HCT116 (cell line): Measurements from ENCODE around the gene NACC1. TPM values are rescaled to one million over a fixed set of nuclear protein-coding genes. Genes with fewer than 3 reads are reported as not detected.

Source experiments
- ATAC-seq: fragments of 200-7000 bp; cut with Tn5 transposase; 2 replicates; pipeline ENCODE4 v1.9.1; 2020; ENCODE audit warnings: mild to moderate bottlenecking, moderate library complexity
- BruUV-seq: library from RNA; stranded (reverse); fragments of 400-500 nt; replicated peaks from 2 replicates; lab custom pipeline; 2021; lab: Mats Ljungman, UMichigan
- CTCF ChIA-PET: fragments of 300-600 bp; sonication (Branson Sonifier 250); formaldehyde crosslinking; loops from one replicate; lab custom pipeline; 2021; ENCODE audit warnings: antibody characterized with exemption; lab: Charles Lee
- POLR2A ChIA-PET: fragments of 300-600, 350-600 bp; sonication (Branson Sonifier 250); formaldehyde crosslinking; loops from one replicate; lab custom pipeline; 2021; ENCODE audit warnings: antibody characterized with exemption; lab: Charles Lee
- RAD21 ChIA-PET, 2 experiments: fragments of 300-600 bp; sonication (Branson Sonifier 250); formaldehyde crosslinking; loops; one replicate each; lab custom pipeline; 2023; ENCODE audit warnings: low total read pairs in 2 of 2; ENCODE audit not compliant: uncharacterized antibody in 2 of 2, unreplicated experiment in 2 of 2, low non-redundant PET in 1 of 2; lab: Charles Lee
- DNase-seq: peaks from one replicate; pipeline ENCODE4 v3.0.0-alpha.2; 2010; ENCODE audit warnings: low read depth, low spot score
- H2AFZ ChIP-seq: fragments of 200-600 bp; shearing (Covaris generic), sonication (generic); 2 replicates; pipeline ENCODE4 v1.6.1; 2017; ENCODE audit warnings: low read depth, mixed run types, mixed read lengths, antibody characterized with exemption, low read length; ENCODE audit not compliant: poor library complexity, severe bottlenecking
- H3K27ac ChIP-seq: 2 replicates; pipeline ENCODE4 v1.5.1; 2012; ENCODE audit warnings: low read depth, low read length
- H3K27me3 ChIP-seq: fragments of 200-600 bp; sonication (generic); 2 replicates; pipeline ENCODE4 v1.6.1; 2016; ENCODE audit warnings: mixed run types, low read length, mixed read lengths; ENCODE audit not compliant: insufficient read depth
- H3K36me3 ChIP-seq, 2 experiments: fragments of 200-500 bp in 1 of 2; fragments of 200-600 bp in 1 of 2; sonication (Bioruptor generic) in 1 of 2; sonication (generic) in 1 of 2; 2 replicates each; pipeline versions ENCODE4 v1.5.1 to v1.6.1; 2014 to 2016; ENCODE audit warnings: low read length in 2 of 2, inconsistent platforms in 1 of 2, mixed read lengths in 1 of 2, mixed run types in 1 of 2; ENCODE audit not compliant: insufficient read depth in 2 of 2, control insufficient read depth in 1 of 2
- H3K4me1 ChIP-seq, 2 experiments: fragments of 200-600 bp in 1 of 2; sonication (generic) in 1 of 2; 2 replicates each; pipeline versions ENCODE4 v1.5.1 to v1.6.1; 2012 to 2017; ENCODE audit warnings: low read length in 2 of 2, inconsistent platforms in 1 of 2, mild to moderate bottlenecking in 1 of 2, mixed read lengths in 1 of 2, mixed run types in 1 of 2, moderate library complexity in 1 of 2; ENCODE audit not compliant: insufficient read depth in 2 of 2, control insufficient read depth in 1 of 2
- H3K4me2 ChIP-seq: fragments of 200-600 bp; sonication (generic); 2 replicates; pipeline ENCODE4 v1.6.1; 2017; ENCODE audit warnings: mixed run types, low read length, mixed read lengths
- H3K4me3 ChIP-seq, 2 experiments: fragments of 200-600 bp in 1 of 2; sonication (generic) in 1 of 2; replicated peaks in 1 of 2; 2 replicates each; pipeline ENCODE4 v1.5.1; 2011 to 2016; ENCODE audit warnings: low read length in 2 of 2, control low read depth in 1 of 2, low read depth in 1 of 2, mild to moderate bottlenecking in 1 of 2, mixed read lengths in 1 of 2, mixed run types in 1 of 2
- H3K79me2 ChIP-seq: fragments of 200-600 bp; sonication (generic); 2 replicates; pipeline ENCODE4 v1.6.1; 2017; ENCODE audit warnings: mild to moderate bottlenecking, mixed run types, low read length, moderate library complexity, mixed read lengths; ENCODE audit not compliant: insufficient read depth
- H3K9ac ChIP-seq: fragments of 200-600 bp; sonication (generic); 2 replicates; pipeline ENCODE4 v1.6.1; 2016; ENCODE audit warnings: low read length, mixed read lengths
- H3K9me2 ChIP-seq: fragments of 200-600 bp; sonication (generic), shearing (Covaris generic); 2 replicates; pipeline ENCODE4 v1.6.1; 2017; ENCODE audit warnings: mixed run types, mild to moderate bottlenecking, moderate library complexity; ENCODE audit not compliant: insufficient read depth
- H3K9me3 ChIP-seq, 2 experiments: fragments of 200-500 bp in 1 of 2; fragments of 200-600 bp in 1 of 2; sonication (Bioruptor generic) in 1 of 2; sonication (generic) in 1 of 2; 2 replicates each; pipeline ENCODE4 v1.6.1; 2014 to 2017; ENCODE audit warnings: low read length in 2 of 2, mixed read lengths in 2 of 2, inconsistent platforms in 1 of 2, low read depth in 1 of 2, mild to moderate bottlenecking in 1 of 2, mixed run types in 1 of 2, moderate library complexity in 1 of 2; ENCODE audit not compliant: control insufficient read depth in 1 of 2, insufficient read depth in 1 of 2
- H4K20me1 ChIP-seq: fragments of 200-600 bp; sonication (generic), shearing (Covaris generic); 2 replicates; pipeline ENCODE4 v1.6.1; 2017; ENCODE audit warnings: mixed run types, mild to moderate bottlenecking, moderate library complexity; ENCODE audit not compliant: insufficient read depth
- ATF3 ChIP-seq: IDR thresholded peaks from 2 replicates; pipeline ENCODE4 v1.6.1; 2012
- CBX3 ChIP-seq: IDR thresholded peaks from 2 replicates; pipeline ENCODE4 v1.6.1; 2012; ENCODE audit warnings: low read depth
- CEBPB ChIP-seq: IDR thresholded peaks from 2 replicates; pipeline ENCODE4 v1.6.1; 2012; ENCODE audit warnings: low read depth
- CTCF ChIP-seq, 3 experiments: fragments of 200-600 bp in 1 of 3; sonication (generic) in 1 of 3; IDR thresholded peaks in 2 of 3; conservative IDR thresholded peaks in 1 of 3; 2 replicates each; pipeline ENCODE4 v1.5.1; 2012 to 2017; ENCODE audit warnings: low read depth in 2 of 3, low read length in 2 of 3, antibody characterized with exemption in 1 of 3, borderline replicate concordance in 1 of 3, control low read depth in 1 of 3, mild to moderate bottlenecking in 1 of 3, mixed read lengths in 1 of 3, mixed run types in 1 of 3, moderate library complexity in 1 of 3; ENCODE audit not compliant: insufficient read depth in 1 of 3
- EGR1 ChIP-seq: IDR thresholded peaks from 2 replicates; pipeline ENCODE4 v1.6.1; 2012; ENCODE audit warnings: low read depth
- ELF1 ChIP-seq: IDR thresholded peaks from 2 replicates; pipeline ENCODE4 v1.6.1; 2012; ENCODE audit warnings: low read depth, borderline replicate concordance
- EZH2 ChIP-seq: fragments of 200-600 bp; sonication (generic); IDR thresholded peaks from 2 replicates; pipeline ENCODE4 v1.6.1; 2017; ENCODE audit warnings: antibody characterized with exemption, mixed run types
- EZH2phosphoT487 ChIP-seq: fragments of 200-600 bp; IDR thresholded peaks from 2 replicates; pipeline ENCODE4 v1.6.1; 2018; ENCODE audit warnings: antibody characterized with exemption, borderline replicate concordance
- FOSL1 ChIP-seq: IDR thresholded peaks from 2 replicates; pipeline ENCODE4 v1.6.1; 2012; ENCODE audit warnings: low read depth
- JUND ChIP-seq: IDR thresholded peaks from 2 replicates; pipeline ENCODE4 v1.6.1; 2012
- MAX ChIP-seq: IDR thresholded peaks from 2 replicates; pipeline ENCODE4 v1.6.1; 2012
- REST ChIP-seq: IDR thresholded peaks from 2 replicates; pipeline ENCODE4 v1.6.1; 2012; ENCODE audit warnings: low read depth
- SIN3A ChIP-seq: IDR thresholded peaks from 2 replicates; pipeline ENCODE4 v1.6.1; 2012; ENCODE audit warnings: low read depth
- SP1 ChIP-seq: IDR thresholded peaks from 2 replicates; pipeline ENCODE4 v1.6.1; 2012; ENCODE audit warnings: low read depth
- SRF ChIP-seq: IDR thresholded peaks from 2 replicates; pipeline ENCODE4 v1.6.1; 2012; ENCODE audit warnings: low read depth
- TCF7L2 ChIP-seq: IDR thresholded peaks from 2 replicates; pipeline ENCODE4 v1.7.0; 2011; ENCODE audit warnings: borderline replicate concordance, inconsistent platforms; ENCODE audit not compliant: insufficient read depth, insufficient read length; ENCODE audit errors: extremely low read depth
- ZBTB33 ChIP-seq: IDR thresholded peaks from 2 replicates; pipeline ENCODE4 v1.6.1; 2011; ENCODE audit warnings: mild to moderate bottlenecking, low read length, moderate library complexity; ENCODE audit not compliant: insufficient replicate concordance; ENCODE audit errors: extremely low read depth
- ZFX ChIP-seq: fragments of 450-650 bp; IDR thresholded peaks from 2 replicates; pipeline ENCODE4 v1.6.1; 2017
- ZNF274 ChIP-seq: fragments of 200-500 bp; sonication (Bioruptor generic); IDR thresholded peaks from 2 replicates; pipeline ENCODE4 v1.6.1; 2014; ENCODE audit warnings: mild to moderate bottlenecking, low read depth, low read length, inconsistent platforms
- intact Hi-C: fragments of 100-400 bp; cut with micrococcal nuclease; formaldehyde crosslinking; loops from 2 replicates; pipeline ENCODE4 v1.10.0; 2022
- total RNA-seq: library from RNA; stranded (reverse); gene quantifications from one replicate; pipeline ENCODE4 v1.2.1, GENCODE V29; 2021; ENCODE audit not compliant: unreplicated experiment

NACC1 gene
- total RNA-seq, 1 experiment from 2014 or later = 181 TPM

GRCh38 chr19:13152974-13153568 lies 35.0 kb downstream of the NACC1 start:
- Histone ChIP-seq H3K4me1 (peaks cover 30 to 66% of the 10 kb centered on the region in 2 experiments), H3K79me2 (peaks cover 52% of the 10 kb centered on the region), H2AFZ (no peak overlapping the region), H3K9me2 (no peaks in the 10 kb centered on the region), H3K27ac (peak overlapping the region; percentile 99), H3K9ac (peak overlapping the region; percentile 96), H3K9me3 (no peaks in the 10 kb centered on the region), H3K4me3 (peak overlapping the region; percentile 81 to 94), H3K36me3 (peaks cover 0 to 12% of the 10 kb centered on the region in 2 experiments; a peak in 2 of 4 replicates), H4K20me1 (peaks cover 12% of the 10 kb centered on the region; the same call in 1 of the 2 replicates), H3K27me3 (no peaks in the 10 kb centered on the region), H3K4me2 (peak overlapping the region; percentile 100)
- CTCF ChIA-PET = interaction anchor here (0.8 to 0.9 kb wide), 2 partner anchors 10 to 35 kb away, joined by 4 read pairs; partner anchors contain the start of gene NACC1
- RAD21 ChIA-PET = no interaction called here
- intact Hi-C loops = loop anchor here (5.0 kb wide), 2 partner anchors 109 to 694 kb away; no protein-coding TSS in a partner anchor
- peak; percentile 93 for DNase-seq
- POLR2A ChIA-PET = interaction anchor here (0.8 to 2.2 kb wide), 11 partner anchors 10 to 160 kb away, joined by 3 to 36 read pairs (median 5); partner anchors contain the start of gene NACC1
- BruUV-seq = no TSS peak
- peak; percentile 35 for ATAC-seq
- TF ChIP-seq EZH2phosphoT487 (no peak), ZFX (0 out of 2 replicates have a peak, but pooled peaks have one; percentile 5), ZBTB33 (no peak), TCF7L2 (no peak), SRF (no peak), MAX (no peak), ATF3 (no peak), SP1 (no peak), SIN3A (no peak), EZH2 (no peak), EGR1 (no peak), FOSL1 (no peak), REST (no peak), JUND (no peak), ZNF274 (no peak), CBX3 (no peak), ELF1 (no peak), CTCF (IDR thresholded peaks at IDR 0.05 in 2 of 3, conservative IDR thresholded peaks at IDR 0.05 in 1 of 3; ENCODE audit: borderline replicate concordance in 1 of 3, insufficient read depth in 1 of 3, low read depth in 2 of 3, low read length in 2 of 3) (0 out of 6 replicates have a peak, but pooled peaks of 1 of the 3 experiments have one; percentile 2), CEBPB (no peak)
